GM19372 (cell line): ENCODE results near the gene KRTCAP2.

Experiments
- ATAC-seq: cut with Tn5 transposase; IDR thresholded peaks from one replicate; pipeline ENCODE4 v1.9.1; 2021; ENCODE audit warnings: mild to moderate bottlenecking, low read depth, moderate library complexity; ENCODE audit not compliant: unreplicated experiment

The KRTCAP2 gene

DNA sequence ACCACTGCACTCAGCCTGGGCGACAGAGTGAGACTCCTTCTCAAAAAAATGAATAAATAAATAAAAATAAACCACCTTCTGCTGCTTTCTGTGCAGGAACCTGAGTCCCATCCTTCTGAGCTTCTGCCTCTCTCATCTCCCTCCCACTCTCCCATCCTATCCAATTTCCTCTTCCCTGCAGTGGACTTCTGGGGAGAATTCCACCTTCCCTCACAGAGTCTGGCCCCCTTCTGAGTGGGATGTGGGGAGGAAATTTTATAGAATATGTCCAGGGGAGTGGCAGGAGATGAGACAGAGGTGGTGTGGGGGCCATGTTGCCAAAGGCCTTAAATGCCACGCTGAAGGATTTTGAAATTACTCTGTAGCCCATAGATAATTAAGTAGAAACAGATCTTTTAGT is 50.8 kb downstream of the KRTCAP2 start:
- ATAC-seq = no peak

DNA sequence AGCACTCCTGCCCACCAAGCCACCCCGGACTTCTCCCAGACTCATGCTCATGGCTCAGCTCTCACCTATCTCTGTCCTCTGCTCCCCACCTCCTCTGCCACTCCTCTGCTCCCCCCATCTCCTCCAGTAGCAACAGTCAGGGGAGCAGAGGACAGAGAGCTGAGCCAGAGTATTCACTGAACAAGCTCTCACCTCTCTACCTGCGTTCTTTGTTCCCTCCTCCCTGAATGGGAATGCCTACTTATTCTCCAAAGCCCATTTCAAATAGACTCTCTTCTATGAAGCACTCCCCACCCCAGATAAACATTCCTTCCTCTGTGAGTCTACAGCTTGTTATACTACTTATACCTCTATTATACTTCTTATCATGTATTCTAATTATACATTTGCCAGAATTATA is 51.9 kb downstream of the KRTCAP2 start:
- no peak for ATAC-seq

DNA sequence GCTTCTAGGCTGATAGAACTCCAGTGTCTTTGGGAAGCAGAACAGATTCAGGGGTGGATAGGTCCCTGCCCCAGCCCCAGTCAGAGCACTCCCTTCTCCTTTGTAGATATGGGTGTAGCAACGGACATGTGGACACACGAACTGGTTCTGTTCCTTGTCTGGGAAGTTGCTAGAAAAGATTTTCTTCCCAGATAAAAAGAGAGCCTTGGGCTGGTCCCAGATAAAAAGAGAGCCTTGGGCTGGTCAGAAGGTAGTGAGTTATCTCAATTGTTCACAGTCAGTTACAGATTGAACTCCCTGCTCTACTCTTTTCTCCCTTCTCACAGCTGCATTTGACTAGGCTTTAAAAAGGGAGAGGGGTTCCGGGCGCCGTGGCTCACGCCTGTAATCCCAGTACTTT is 52.9 kb downstream of the KRTCAP2 start:
- no peak for ATAC-seq
